Heart left ventricle (tissue), 16 donors: Measurements from ENCODE around the gene KLHL15. TPM values are rescaled to one million over a fixed set of nuclear protein-coding genes. Genes with fewer than 3 reads are reported as not detected.

Experiments used
- ATAC-seq, 4 donors: fragments of 200-7000 bp; cut with Tn5 transposase; one replicate each; pipeline ENCODE4 v1.9.1; 2020 to 2022; ENCODE audit warnings: moderate library complexity in 4 of 4, mild to moderate bottlenecking in 3 of 4, moderate number of reproducible peaks in 1 of 4
- DNase-seq, 5 donors: peaks; one replicate each; pipeline ENCODE4 v3.0.0-alpha.2; 2020
- H3K27ac ChIP-seq, 12 donors: fragments of 200-600 bp; sonication (generic) in 4 of 12; one replicate each; pipeline versions ENCODE4 v1.5.0 to v1.8.0; 2016 to 2022; ENCODE audit warnings: mild to moderate bottlenecking in 2 of 12
- H3K27me3 ChIP-seq, 9 donors: fragments of 200-600 bp; sonication (generic) in 2 of 9; one replicate each; pipeline versions ENCODE4 v1.5.1 to v1.8.0; 2016 to 2022; ENCODE audit warnings: mild to moderate bottlenecking in 3 of 9
- H3K36me3 ChIP-seq, 9 donors: fragments of 200-600 bp; sonication (generic) in 2 of 9; one replicate each; pipeline versions ENCODE4 v1.5.0 to v1.8.0; 2018 to 2022; ENCODE audit warnings: mild to moderate bottlenecking in 2 of 9
- H3K4me1 ChIP-seq, 12 donors: fragments of 200-600 bp; sonication (generic) in 4 of 12; one replicate each; pipeline versions ENCODE4 v1.5.0 to v1.8.0; 2016 to 2022; ENCODE audit warnings: mild to moderate bottlenecking in 3 of 12
- H3K4me3 ChIP-seq, 12 donors: fragments of 200-600 bp; sonication (generic) in 4 of 12; one replicate each; pipeline versions ENCODE4 v1.5.0 to v1.8.0; 2017 to 2022; ENCODE audit warnings: mild to moderate bottlenecking in 9 of 12, moderate library complexity in 4 of 12
- H3K9me3 ChIP-seq, 12 donors: fragments of 200-600 bp; sonication (generic) in 4 of 12; one replicate each; pipeline versions ENCODE4 v1.5.0 to v1.8.0; 2016 to 2022; ENCODE audit warnings: mild to moderate bottlenecking in 1 of 12
- CTCF ChIP-seq, 12 donors: fragments of 200-600 bp; sonication (generic) in 4 of 12; IDR thresholded peaks; one replicate each; pipeline versions ENCODE4 v1.5.0 to v1.8.0; 2018 to 2022; ENCODE audit warnings: antibody characterized with exemption in 12 of 12, mild to moderate bottlenecking in 5 of 12
- POLR2A ChIP-seq, 2 donors: fragments of 450-650 bp; IDR thresholded peaks; one replicate each; pipeline ENCODE4 v1.6.1; 2017; ENCODE audit warnings: antibody characterized with exemption in 2 of 2, mild to moderate bottlenecking in 2 of 2, moderate library complexity in 2 of 2
- whole genome bisulfite sequencing, 4 donors: extraction: QIAGEN DNeasy Blood & Tissue Kit in 2 of 4; methylation state at CpG; one replicate each; pipeline versions ENCODE4 v1.1.5 to v1.1.7; 2013 to 2018; 5-methylcytosine and 5-hydroxymethylcytosine counted together
- intact Hi-C, 10 donors: fragments of 100-400 bp; cut with DNase I; formaldehyde crosslinking; loops; one replicate each; pipeline versions ENCODE4 v1.11.1 to v1.14.2; 2022
- polyA plus RNA-seq, 2 donors: library from polyadenylated mRNA; stranded (reverse); fragments of 200-250 nt; gene quantifications; one replicate each; pipeline ENCODE4 v1.2.3, GENCODE V29; 2013
- total RNA-seq, 9 donors: library from RNA; depleted of rRNA in 2 of 9; stranded (reverse); fragments of >200 nt in 2 of 9; fragmentation: NEBNext Ultra II Directional in 3 of 9; extraction: Animal tissue kit (Norgen Biotek cat#: 25700) in 3 of 9; gene quantifications; one replicate each; pipeline versions ENCODE4 v1.1.0 to v1.2.4, GENCODE V29; 2016 to 2023
- donor health status: ischemic (EF 13 %, LVEDD 7.1; RV severe dilation, severe dysfunction).
- donor health status: healthy with polysubstance abuse.
- donor health status: DM: no; HTN: yes; CAD: no.
- donor health status: DM: no; HTN: no; CAD: no.
- donor health status: ischemic (EF 25% LVEDD 6.9; RV normal size, moderate dysfunction).
- donor health status: ischemic (EF 25% LVEDD 5.7; RV mildly dilated, moderate dysfunction).
- donor health status: healthy.
- donor health status: DM: yes; HTN: yes; CAD: no.
- donor health status: ischemic (EF 35%, LVEDD 5.7; RV mildly dilated, moderate dysfunction).
- donor health status: nonischemic (EF 11% LVEDD 7.7; RV severe dilation, severe dysfunction).
- donor health status: DM: yes; HTN: yes; CAD: no.
- donor health status: PGD.
- donor health status: ischemic (EF 29% LVEDD 5.4; RV normal size, mild dysfunction).
- donor health status: nonischemic (EF 23%, LVEDD 6.1; RV moderate dilation, normal function).

Gene KLHL15
- total and polyA plus RNA-seq, 11 donors, result 1.4 to 8.4 (median 6.2) TPM

GRCh38 chrX:23993012-23993633 is 33.9 kb downstream of the KLHL15 start:
- H3K4me1 ChIP-seq, result no peaks in the 10 kb centered on the region
- no peak overlapping the region for H3K4me3 ChIP-seq
- WGBS, 4 donors, result 67 to 83% (median 80%) methylated on average over 3 of the region's 3 CpGs
- intact Hi-C loops, result no loop called here
- H3K36me3 ChIP-seq, result peaks cover 0 to 16% (median 6%) of the 10 kb centered on the region in 9 donors
- ATAC-seq (no peak), DNase-seq (no peak)
- H3K27me3 ChIP-seq, result peaks cover 0 to 32% (median 0%) of the 10 kb centered on the region in 9 donors
- TF ChIP-seq POLR2A (IDR thresholded peaks at IDR 0.05) (no peak), CTCF (IDR thresholded peaks at IDR 0.05) (no peak)
- no peak overlapping the region for H3K27ac ChIP-seq
- H3K9me3 ChIP-seq, result no peaks in the 10 kb centered on the region

- TF ChIP-seq CTCF (IDR thresholded peaks at IDR 0.05) (no peak), POLR2A (IDR thresholded peaks at IDR 0.05) (no peak)
- H3K36me3 ChIP-seq, result peaks cover 0 to 22% (median 12%) of the 10 kb centered on the region in 9 donors
- intact Hi-C loops, result no loop called here
- 71 to 80% (median 76%) methylated on average over 3 of the region's 3 CpGs for WGBS, 4 donors
- H3K27ac ChIP-seq, result no peak overlapping the region
- H3K9me3 ChIP-seq, result no peaks in the 10 kb centered on the region
- H3K4me3 ChIP-seq, result no peak overlapping the region
- no peaks in the 10 kb centered on the region for H3K4me1 ChIP-seq
- ATAC-seq (no peak), DNase-seq (no peak)
- H3K27me3 ChIP-seq, result peaks cover 0 to 35% (median 0%) of the 10 kb centered on the region in 9 donors
Observed at GRCh38 chrX:23992431-23992830, 34.6 kb downstream of the KLHL15 start.

GRCh38 chrX:23990455-23990854 is 36.5 kb downstream of the KLHL15 start:
- H3K36me3 ChIP-seq, result peaks cover 0 to 37% (median 22%) of the 10 kb centered on the region in 9 donors
- DNase-seq (no peak), ATAC-seq (no peak)
- TF ChIP-seq CTCF (IDR thresholded peaks at IDR 0.05), result no peak
- TF ChIP-seq POLR2A (IDR thresholded peaks at IDR 0.05), result no peak
- H3K4me1 ChIP-seq, result no peaks in the 10 kb centered on the region
- 85 to 99% (median 91%) methylated on average over 2 of the region's 2 CpGs for WGBS, 4 donors
- H3K27me3 ChIP-seq, result peaks cover 0 to 42% (median 0%) of the 10 kb centered on the region in 9 donors
- no peak overlapping the region for H3K27ac ChIP-seq
- no peak overlapping the region for H3K4me3 ChIP-seq
- intact Hi-C loops, result no loop called here
- H3K9me3 ChIP-seq, result no peaks in the 10 kb centered on the region

GRCh38 chrX:23989689-23990088 is 37.3 kb downstream of the KLHL15 start:
- Histone ChIP-seq H3K27me3 (peaks cover 0 to 42% (median 0%) of the 10 kb centered on the region in 9 donors), H3K9me3 (no peaks in the 10 kb centered on the region), H3K4me1 (no peaks in the 10 kb centered on the region), H3K27ac (no peak overlapping the region), H3K4me3 (no peak overlapping the region), H3K36me3 (peaks cover 0 to 37% (median 22%) of the 10 kb centered on the region in 9 donors)
- TF ChIP-seq POLR2A (IDR thresholded peaks at IDR 0.05) (no peak), CTCF (IDR thresholded peaks at IDR 0.05) (no peak)
- DNase-seq, result no peak
- intact Hi-C loops, result no loop called here
- WGBS, 4 donors, result 84 to 98% (median 96%) methylated on average over 3 of the region's 3 CpGs
- ATAC-seq, result no peak
